Bone marrow (tissue), 2 donors: ENCODE data around the gene TMEM45A.
"Not testable (repeated sequence)": the region's sequence is repeated elsewhere in the genome, so short reads cannot be mapped to it uniquely, and the experiment has no call there.

Experiments used
- DNase-seq, 2 donors: peaks; one replicate each; lab custom pipeline; 2025; lab: John Stamatoyannopoulos, UW

TMEM45A gene

DNA sequence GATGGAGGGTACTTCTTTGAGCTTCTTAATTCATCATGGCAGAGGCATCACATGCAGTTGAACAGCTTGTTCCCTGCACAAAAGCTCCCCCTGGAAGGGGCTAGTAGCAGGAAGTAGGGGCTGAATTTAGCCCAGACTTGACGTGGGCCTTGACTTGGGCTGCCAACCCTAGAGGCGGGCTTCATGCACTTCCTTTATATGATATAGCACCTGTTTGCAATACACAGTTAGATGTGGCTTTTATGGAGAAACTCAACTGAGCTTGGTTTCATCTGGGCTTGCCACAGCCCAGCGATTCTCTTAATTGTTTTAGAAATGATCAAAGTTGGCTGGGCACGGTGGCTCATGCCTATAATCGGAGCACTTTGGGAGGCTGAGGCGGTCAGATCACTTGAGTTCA lies 83.3 kb downstream of the TMEM45A start:
- no peak for DNase-seq

DNA sequence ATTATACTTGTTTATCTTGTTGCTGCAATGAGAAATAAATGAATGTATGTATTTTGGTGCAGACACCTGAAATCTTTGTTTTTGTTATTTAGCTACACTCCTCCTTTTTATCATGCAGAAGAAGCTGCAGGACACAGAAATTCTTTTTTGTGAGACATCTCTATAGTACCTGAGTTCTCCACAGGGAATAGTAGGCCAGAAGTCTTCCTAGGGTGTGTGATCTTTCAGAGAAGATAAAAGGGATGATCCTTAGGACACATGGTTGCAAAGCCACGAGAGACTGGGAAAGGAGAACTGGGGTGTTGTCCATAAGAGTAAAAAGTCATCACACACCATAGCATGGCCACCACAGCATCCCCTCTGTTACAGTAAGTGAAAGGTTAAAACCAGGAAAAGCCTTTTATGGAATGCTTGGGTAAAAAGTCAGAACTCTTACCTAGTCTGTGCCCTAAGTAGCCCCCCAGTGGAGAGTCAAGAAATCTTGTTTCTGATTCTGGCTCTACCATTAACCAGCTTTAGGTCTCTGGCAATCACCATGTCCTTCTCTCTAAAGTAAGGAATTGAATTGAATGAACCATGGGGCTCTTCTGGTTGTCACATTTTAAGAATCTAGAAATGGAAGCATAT lies 85.1 kb downstream of the TMEM45A start:
- DNase-seq: no peak

DNA sequence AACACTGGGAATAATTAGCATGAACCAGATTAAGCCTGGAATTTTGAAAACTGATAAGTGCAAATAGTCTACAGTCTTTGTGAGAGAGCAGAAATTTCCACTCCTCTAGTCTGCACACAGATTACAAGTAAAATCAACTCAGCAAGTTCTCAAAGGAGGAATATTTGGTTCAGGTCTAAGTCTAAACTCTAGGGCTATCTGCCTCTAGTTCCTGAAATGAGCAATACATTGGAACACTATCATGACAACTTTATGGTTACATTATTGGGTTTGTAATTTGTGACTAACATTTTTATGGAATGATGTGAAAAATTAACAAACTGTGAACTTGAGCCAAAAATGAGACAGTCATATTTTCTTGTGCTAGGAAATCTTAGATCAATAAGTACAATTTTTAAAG lies 86.2 kb downstream of the TMEM45A start:
- DNase-seq: no peak

DNA sequence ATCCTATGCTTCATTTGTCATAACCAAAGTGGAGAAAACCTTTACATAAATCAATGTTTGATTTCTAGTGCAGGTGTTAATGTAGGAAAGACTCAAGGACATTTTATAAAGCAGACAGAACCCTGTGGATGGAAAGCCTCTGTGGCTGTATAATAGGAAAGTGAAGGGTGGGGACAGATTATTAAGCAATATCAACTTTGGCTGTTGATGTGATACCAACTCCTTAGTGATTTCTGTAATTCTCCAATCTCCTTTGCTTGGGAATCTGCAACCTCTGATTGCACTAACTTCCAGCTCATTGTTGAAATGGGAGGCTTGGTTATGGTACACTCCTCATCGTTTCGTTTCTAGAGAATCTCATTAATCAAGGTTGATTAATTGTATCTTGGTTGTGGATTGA lies 87.7 kb downstream of the TMEM45A start:
- no peak for DNase-seq

GRCh38 chr3:100581650-100582049 lies 89.2 kb downstream of the TMEM45A start:
- no peak for DNase-seq

GRCh38 chr3:100582157-100582556 lies 89.7 kb downstream of the TMEM45A start:
- DNase-seq: not testable (repeated sequence)

DNA sequence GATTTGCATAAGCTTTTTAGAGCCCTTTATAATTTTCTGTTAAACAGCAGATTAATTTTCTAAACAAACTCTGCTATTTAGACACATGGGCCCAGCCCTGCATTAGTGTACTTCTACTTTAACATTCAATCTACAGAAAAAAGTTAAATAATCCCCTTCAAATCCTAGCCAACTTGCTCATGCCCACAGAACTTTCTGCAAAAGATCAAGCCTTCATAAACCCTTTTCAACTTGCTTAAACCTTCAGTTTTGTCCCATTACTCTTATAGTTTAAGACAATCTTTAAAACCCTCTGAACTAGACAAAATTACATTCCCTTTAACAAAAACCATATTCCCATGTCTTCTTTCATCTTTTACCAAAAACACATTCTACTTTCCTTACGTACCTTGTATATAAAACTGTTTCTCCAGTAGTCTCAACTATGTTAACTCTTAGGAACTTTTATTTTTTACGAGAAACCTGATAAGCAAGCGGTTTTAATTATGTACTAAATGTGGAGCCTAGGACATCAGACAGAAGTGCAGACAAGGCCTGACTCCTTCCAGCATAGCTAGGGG lies 91.8 kb downstream of the TMEM45A start:
- DNase-seq: no peak

DNA sequence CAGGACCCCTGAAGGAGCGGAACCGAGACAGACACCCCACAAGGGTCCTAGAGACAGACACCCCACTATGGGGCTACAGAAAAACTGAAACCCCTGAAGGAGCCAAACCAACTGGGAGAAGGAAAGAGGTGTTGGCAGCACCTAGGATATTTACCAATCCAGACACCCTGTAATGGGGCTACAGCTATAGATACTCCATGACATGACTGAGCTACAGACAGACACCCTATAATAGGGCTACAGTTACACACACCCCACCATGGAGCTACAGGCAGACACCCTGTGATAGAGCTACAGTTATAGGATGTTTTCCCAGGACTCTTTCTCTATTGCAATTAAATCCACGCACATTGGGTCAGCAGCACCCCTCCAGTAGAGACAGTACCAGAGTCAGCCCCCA lies 94.4 kb downstream of the TMEM45A start:
- DNase-seq: no peak

DNA sequence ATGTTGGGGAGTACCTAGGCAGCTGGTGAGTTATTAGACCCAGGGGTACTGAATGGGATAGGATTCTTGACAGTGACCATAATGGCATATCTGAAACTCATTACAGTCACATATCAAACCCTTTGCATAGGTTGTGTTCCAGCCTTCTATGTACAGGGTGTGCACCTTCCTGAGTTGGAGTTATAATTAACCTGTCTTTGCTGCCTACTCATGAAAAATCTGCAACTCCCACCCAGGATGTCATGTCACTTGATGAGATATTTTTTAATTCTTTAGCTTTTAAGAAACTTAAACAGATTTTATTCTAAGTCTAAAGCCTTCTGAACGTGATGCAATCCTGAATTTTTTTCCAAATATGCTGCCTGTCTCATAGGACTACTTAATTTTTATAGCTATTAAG lies 95.8 kb downstream of the TMEM45A start:
- DNase-seq: no peak

DNA sequence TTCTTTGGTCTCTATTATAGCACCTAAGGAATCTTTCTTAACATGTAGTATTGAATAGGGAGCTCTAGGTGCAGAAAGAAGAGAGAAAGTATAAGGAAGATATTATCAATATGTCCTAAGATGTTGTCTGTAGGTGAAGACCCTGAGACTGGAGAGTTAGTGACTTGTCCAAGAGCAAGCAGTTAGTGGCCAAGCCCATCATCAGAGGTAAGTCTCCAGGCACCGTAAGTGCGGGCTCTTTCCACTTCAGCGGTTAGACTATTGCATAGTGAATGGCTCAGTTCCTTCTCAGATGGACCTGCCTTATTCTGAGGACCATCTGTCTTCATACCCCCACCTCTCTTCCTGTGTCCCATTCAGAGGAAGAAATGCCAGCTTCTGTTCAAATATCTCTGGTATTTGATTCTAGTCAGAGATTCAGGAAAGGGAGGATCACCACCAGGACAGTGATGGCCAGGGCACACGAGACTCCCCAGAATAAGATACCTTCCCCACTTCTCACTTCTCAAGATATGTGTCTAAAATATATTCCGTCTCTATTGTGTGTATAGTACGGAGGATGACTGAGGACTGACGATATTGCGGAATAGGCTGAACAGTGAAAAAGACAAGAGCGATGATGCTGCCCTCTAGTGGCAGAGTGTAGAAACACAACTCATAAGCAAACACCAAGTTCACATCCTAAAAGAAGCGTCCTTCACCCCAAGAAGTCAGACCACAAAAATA lies 97.9 kb downstream of the TMEM45A start:
- peak in 1 of 2 donors; percentile 61 for DNase-seq

DNA sequence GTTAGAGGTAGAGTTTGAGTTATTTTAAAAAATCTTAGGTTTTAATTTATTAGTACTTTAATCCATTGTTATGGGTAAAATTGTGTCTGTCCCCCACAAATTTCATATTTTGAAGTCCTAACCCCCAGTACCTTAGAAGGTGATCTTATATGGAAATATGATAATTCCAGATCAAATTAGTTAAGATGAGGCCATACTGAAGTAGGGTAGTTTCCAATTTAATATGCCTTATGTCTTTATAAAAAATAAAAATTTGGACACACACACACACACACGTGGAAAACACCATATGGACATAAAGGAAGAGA lies 98.4 kb downstream of the TMEM45A start:
- DNase-seq: no peak

- no peak for DNase-seq
Observed at GRCh38 chr3:100591411-100591810, 99.0 kb downstream of the TMEM45A start.

- peak in 1 of 2 donors; percentile 31 for DNase-seq
Observed at GRCh38 chr3:100600181-100601042, 108.0 kb downstream of the TMEM45A start.

DNA sequence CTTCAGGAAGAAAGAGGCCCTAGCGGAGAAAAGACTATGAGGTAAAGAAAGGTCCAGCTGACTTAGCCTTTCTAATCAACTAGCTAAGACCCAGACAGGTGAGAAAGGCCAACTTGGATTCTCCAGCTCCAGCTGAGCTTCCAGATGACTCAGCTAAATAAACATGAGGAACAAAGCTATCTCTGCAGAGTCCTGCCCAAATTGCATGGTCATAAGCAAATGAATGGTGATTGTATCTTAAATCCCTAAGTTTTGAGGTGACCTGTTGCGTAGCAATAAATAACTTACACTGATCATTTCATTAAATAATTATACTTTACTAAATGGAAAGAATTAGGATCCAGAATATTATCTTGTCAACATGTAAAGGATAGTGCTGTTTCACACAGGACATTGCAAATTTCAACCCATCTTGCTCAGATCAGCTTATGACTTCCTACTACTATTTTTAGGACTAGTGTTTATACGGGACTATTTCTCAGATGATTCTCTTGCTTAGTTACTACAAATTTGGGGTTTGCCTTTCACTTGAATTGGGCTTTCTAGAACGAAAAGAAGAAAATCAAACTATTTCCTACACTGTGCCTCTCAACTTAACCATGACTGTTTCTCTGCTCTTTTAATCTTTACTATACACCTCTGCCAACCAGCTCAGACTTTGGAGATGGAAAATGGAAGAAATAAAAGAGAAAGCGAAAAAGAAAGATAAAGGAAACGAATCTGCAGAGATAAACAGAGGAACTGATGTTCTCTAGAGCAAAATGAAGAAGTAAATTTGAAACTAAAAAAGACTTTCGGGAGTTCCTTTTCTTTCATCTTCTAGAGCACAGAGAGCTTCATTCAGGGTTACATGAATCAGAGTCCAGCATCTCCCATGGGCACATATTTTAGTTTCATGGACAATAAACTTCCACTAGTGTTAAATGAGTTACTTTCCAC lies 110.4 kb downstream of the TMEM45A start:
- DNase-seq: peak in 1 of 2 donors; percentile 89

DNA sequence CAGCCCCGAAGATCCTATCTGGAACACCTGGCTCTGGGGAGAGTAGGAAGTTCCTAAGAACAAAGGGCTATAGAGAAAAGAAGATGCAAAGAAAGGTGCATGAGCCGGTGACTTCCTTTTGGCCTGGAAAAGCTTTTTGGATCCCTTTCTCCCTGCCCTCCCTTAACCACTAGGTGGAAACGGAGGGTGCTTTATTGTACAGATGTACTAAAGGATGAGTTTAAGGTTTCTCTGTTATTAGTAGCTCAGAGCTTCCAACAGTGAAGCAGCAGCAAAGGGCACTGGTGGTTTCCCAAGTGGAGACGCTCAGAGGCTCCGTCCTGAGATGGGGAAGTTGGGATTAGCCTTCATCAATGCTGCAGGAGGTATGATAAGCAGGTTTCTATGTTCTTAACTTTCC lies 111.0 kb downstream of the TMEM45A start:
- DNase-seq: peak in 1 of 2 donors; percentile 35

DNA sequence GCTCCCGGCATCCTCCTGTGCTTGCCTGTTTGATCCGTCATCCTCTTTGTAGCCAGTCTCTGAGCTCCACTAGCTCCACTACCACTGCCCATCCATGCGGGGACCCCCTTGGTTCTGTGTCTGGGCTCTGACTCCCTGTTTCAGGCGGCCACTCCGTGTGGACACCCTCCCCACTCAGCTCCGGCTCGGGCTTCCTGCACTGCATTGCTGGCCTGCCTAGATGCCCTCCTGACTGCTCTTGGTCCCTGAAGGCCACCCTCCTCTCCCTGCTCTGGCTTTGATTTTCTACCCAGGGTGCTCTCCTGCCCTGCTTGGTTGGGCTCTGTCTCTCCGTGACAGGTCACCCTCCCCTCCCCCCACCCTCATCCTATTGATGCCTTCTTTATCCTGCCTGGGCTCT lies 112.9 kb downstream of the TMEM45A start:
- no peak for DNase-seq

DNA sequence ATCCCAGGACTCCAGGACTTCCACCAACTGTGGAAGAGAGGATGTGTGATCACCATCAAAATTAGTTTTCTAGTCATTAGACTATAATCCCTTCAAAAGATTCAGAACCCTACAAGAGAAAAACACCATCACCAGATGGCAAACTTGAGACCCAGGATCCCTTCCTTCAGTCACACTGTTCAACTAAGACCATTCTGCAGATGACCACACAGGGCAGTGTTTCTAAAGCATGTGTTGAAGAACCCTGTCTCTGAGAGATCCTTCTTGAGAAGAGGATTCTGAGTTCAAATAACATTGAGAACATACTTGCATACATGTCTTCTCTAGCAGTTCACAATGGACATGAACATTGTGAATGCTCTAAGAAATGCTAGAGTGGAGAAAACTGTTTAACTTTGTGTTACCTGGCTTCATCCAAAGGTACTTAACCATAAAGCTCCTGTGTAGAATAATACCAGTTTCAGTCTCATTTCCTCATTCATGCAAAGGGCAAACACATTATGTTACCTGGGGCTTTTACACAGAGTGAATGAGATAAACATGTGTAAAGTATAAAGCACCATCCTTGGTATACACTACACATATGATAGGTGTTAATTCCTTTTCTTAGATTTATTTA lies 114.6 kb downstream of the TMEM45A start:
- no peak for DNase-seq

GRCh38 chr3:100609305-100609704 lies 116.9 kb downstream of the TMEM45A start, which contains the start of gene ADGRG7:
Gene ADGRG7 (plus strand): TSS chr3:100609601. CDS start chr3:100609857, 256 bp downstream.
- no peak for DNase-seq

DNA sequence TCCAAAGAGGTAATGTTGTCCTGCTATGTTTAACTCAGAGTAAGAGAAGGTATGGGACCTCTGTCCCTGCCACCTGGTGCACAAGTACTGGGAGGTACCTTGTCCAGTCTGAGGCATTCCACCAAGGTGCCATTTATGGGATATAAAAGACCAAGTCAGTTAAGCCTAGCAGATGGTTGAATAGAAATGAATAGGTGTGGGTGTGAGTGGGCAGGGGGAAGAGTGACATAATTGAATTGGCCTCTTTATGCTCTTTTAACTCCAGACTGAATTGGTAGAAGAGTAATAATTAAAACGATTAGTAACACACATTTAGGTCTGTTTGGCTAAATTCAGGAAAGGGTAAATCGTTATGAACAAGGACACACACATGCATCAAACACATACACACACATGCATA lies 117.5 kb downstream of the TMEM45A start:
- DNase-seq: no peak

GRCh38 chr3:100611221-100611620 lies 118.8 kb downstream of the TMEM45A start:
- no peak for DNase-seq
